Measurements from ENCODE around the gene G0S2. TPM values are rescaled to one million over a fixed set of nuclear protein-coding genes. Genes with fewer than 3 reads are reported as not detected.

The G0S2 gene
- total and polyA plus RNA-seq, 4 donors, result 44.6 to 696 (median 63.9) TPM

DNA sequence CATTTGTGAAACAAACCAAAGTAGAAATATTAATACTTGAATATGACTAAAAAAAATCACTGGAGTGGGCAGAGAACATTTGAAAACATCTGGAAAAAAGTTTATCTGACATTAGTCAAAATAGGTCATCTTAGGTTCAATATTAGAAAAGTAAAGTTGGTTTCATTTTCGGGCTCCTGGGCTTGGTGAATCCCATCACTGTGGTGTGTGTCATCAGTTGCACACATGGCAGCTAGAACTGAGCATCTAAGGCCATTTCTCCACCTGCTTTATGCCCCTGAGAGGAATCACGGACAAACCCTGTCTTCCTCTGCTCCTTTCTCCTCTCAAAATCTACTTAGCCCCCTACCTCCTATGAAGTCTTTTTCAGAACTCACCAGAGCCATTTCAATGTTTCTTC is 34.9 kb downstream of the G0S2 start:
- no peak overlapping the region for H3K27ac ChIP-seq (ENCODE audit: low read depth in 1 of 2, low read length in 1 of 2)
- TF ChIP-seq, protein P1, sequence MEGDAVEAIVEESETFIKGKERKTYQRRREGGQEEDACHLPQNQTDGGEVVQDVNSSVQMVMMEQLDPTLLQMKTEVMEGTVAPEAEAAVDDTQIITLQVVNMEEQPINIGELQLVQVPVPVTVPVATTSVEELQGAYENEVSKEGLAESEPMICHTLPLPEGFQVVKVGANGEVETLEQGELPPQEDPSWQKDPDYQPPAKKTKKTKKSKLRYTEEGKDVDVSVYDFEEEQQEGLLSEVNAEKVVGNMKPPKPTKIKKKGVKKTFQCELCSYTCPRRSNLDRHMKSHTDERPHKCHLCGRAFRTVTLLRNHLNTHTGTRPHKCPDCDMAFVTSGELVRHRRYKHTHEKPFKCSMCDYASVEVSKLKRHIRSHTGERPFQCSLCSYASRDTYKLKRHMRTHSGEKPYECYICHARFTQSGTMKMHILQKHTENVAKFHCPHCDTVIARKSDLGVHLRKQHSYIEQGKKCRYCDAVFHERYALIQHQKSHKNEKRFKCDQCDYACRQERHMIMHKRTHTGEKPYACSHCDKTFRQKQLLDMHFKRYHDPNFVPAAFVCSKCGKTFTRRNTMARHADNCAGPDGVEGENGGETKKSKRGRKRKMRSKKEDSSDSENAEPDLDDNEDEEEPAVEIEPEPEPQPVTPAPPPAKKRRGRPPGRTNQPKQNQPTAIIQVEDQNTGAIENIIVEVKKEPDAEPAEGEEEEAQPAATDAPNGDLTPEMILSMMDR (IDR thresholded peaks at IDR 0.05; ENCODE audit: control extremely low read depth, extremely low read depth), result no peak
- H3K27me3 ChIP-seq (ENCODE audit: control insufficient read depth in 3 of 3, insufficient read depth in 3 of 3, low read length in 2 of 3), result no peaks in the 10 kb centered on the region
- H3K4me3 ChIP-seq, result no peak overlapping the region
- DNase-seq (no peak), ATAC-seq (ENCODE audit: insufficient read depth, low FRiP score) (no peak)
- H3K9ac ChIP-seq (ENCODE audit: insufficient read depth in 1 of 2, low read length in 2 of 2), result no peak overlapping the region
- peaks cover 0 to 5% (median 0%) of the 10 kb centered on the region in 5 donors for H3K4me1 ChIP-seq (ENCODE audit: control insufficient read depth in 5 of 5, insufficient read depth in 5 of 5, low read length in 5 of 5)
- WGBS, 2 donors, result 84 to 89% methylated on average over 2 of the region's 2 CpGs
- H3K36me3 ChIP-seq (ENCODE audit: control insufficient read depth in 4 of 4, insufficient read depth in 4 of 4, low read length in 4 of 4), result peaks cover 0 to 2% (median 0%) of the 10 kb centered on the region in 4 donors
- no peaks in the 10 kb centered on the region for H3K9me3 ChIP-seq (ENCODE audit: control insufficient read depth in 4 of 4, insufficient read depth in 3 of 4, low read length in 3 of 4)

DNA sequence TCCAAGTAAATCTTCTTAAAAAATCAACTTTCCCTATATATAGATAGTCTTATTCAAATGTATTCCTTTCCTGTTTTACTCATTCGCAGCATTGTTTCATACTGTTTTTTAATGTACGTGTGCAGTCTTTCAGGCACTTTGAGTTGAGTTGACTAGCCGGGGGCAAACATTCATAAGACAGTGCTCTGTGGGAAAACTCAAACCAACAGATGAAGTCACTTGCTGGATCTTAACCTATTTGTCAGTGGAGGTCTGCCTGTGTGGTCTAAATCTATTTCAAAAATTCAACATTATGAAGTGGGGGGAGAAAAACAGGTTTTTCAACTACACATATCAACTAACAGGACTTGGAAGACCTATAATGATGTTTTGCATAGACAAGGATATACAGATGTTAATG is 35.6 kb downstream of the G0S2 start:
- no peak overlapping the region for H3K4me3 ChIP-seq
- 80 to 93% methylated on average over 3 of the region's 3 CpGs for WGBS, 2 donors
- H3K27me3 ChIP-seq (ENCODE audit: control insufficient read depth in 3 of 3, insufficient read depth in 3 of 3, low read length in 2 of 3), result no peaks in the 10 kb centered on the region
- H3K9ac ChIP-seq (ENCODE audit: insufficient read depth in 1 of 2, low read length in 2 of 2), result no peak overlapping the region
- H3K36me3 ChIP-seq (ENCODE audit: control insufficient read depth in 4 of 4, insufficient read depth in 4 of 4, low read length in 4 of 4), result peaks cover 0 to 2% (median 0%) of the 10 kb centered on the region in 4 donors
- ATAC-seq (ENCODE audit: insufficient read depth, low FRiP score) (no peak), DNase-seq (no peak)
- TF ChIP-seq, protein P1 (IDR thresholded peaks at IDR 0.05; ENCODE audit: control extremely low read depth, extremely low read depth), result no peak
- H3K9me3 ChIP-seq (ENCODE audit: control insufficient read depth in 4 of 4, insufficient read depth in 3 of 4, low read length in 3 of 4), result no peaks in the 10 kb centered on the region
- H3K27ac ChIP-seq (ENCODE audit: low read depth in 1 of 2, low read length in 1 of 2), result no peak overlapping the region
- H3K4me1 ChIP-seq (ENCODE audit: control insufficient read depth in 5 of 5, insufficient read depth in 5 of 5, low read length in 5 of 5), result no peaks in the 10 kb centered on the region

- Histone ChIP-seq H3K27me3 (ENCODE audit: control insufficient read depth in 3 of 3, insufficient read depth in 3 of 3, low read length in 2 of 3) (no peaks in the 10 kb centered on the region), H3K4me3 (no peak overlapping the region), H3K9ac (ENCODE audit: insufficient read depth in 1 of 2, low read length in 2 of 2) (no peak overlapping the region), H3K9me3 (ENCODE audit: control insufficient read depth in 4 of 4, insufficient read depth in 3 of 4, low read length in 3 of 4) (no peaks in the 10 kb centered on the region), H3K36me3 (ENCODE audit: control insufficient read depth in 4 of 4, insufficient read depth in 4 of 4, low read length in 4 of 4) (no peaks in the 10 kb centered on the region), H3K4me1 (ENCODE audit: control insufficient read depth in 5 of 5, insufficient read depth in 5 of 5, low read length in 5 of 5) (no peaks in the 10 kb centered on the region), H3K27ac (ENCODE audit: low read depth in 1 of 2, low read length in 1 of 2) (no peak overlapping the region)
- TF ChIP-seq, protein P1 (IDR thresholded peaks at IDR 0.05; ENCODE audit: control extremely low read depth, extremely low read depth), result no peak
- DNase-seq (no peak), ATAC-seq (ENCODE audit: insufficient read depth, low FRiP score) (no peak)
- 89 to 93% methylated on average over 2 of the region's 2 CpGs for WGBS, 2 donors
Measured at GRCh38 chr1:209714338-209714737, 39.1 kb downstream of the G0S2 start.

DNA sequence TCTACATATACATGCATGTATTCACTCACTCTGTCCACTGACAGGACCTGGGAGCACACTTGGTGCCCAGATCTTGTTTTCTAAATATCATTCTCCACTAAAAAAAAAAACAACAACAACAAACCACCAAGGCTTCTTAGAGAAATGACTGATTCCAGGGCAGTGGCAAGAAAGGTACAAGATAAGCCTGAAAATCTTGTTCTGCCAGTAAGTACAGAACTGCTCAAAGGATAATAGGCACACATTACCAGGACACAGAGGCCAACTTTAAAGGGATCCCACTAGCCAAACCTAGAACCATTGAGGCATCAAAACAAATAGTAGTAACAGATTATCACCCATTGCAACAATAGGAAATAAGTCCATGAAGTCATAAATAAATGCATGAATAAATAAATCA is 40.1 kb downstream of the G0S2 start:
- no peaks in the 10 kb centered on the region for H3K9me3 ChIP-seq (ENCODE audit: control insufficient read depth in 4 of 4, insufficient read depth in 3 of 4, low read length in 3 of 4)
- no peaks in the 10 kb centered on the region for H3K36me3 ChIP-seq (ENCODE audit: control insufficient read depth in 4 of 4, insufficient read depth in 4 of 4, low read length in 4 of 4)
- ATAC-seq (ENCODE audit: insufficient read depth, low FRiP score) (no peak), DNase-seq (no peak)
- no peaks in the 10 kb centered on the region for H3K27me3 ChIP-seq (ENCODE audit: control insufficient read depth in 3 of 3, insufficient read depth in 3 of 3, low read length in 2 of 3)
- no peak overlapping the region for H3K4me3 ChIP-seq
- H3K4me1 ChIP-seq (ENCODE audit: control insufficient read depth in 5 of 5, insufficient read depth in 5 of 5, low read length in 5 of 5), result no peaks in the 10 kb centered on the region
- H3K9ac ChIP-seq (ENCODE audit: insufficient read depth in 1 of 2, low read length in 2 of 2), result no peak overlapping the region
- H3K27ac ChIP-seq (ENCODE audit: low read depth in 1 of 2, low read length in 1 of 2), result no peak overlapping the region
- TF ChIP-seq, protein P1 (IDR thresholded peaks at IDR 0.05; ENCODE audit: control extremely low read depth, extremely low read depth), result no peak
